ENCODE measurements around the gene CCM2. TPM values are rescaled to one million over a fixed set of nuclear protein-coding genes. Genes with fewer than 3 reads are reported as not detected.

Gene CCM2
- total and polyA plus RNA-seq, 2 of the 8 experiments (the other 6 are each of a cell fraction or from before 2014, with no cell fraction given) = 31.6 to 41.2 TPM

GRCh38 chr7:45084336-45084735 is 84.3 kb downstream of the CCM2 start:
- no peak for FAIRE-seq
- Histone ChIP-seq H4K8ac (ENCODE audit: extremely low read depth, insufficient read depth, low read length) (no peak overlapping the region), H3K79me2 (ENCODE audit: control insufficient read depth in 1 of 2, insufficient read depth in 2 of 2, low read length in 2 of 2) (no peaks in the 10 kb centered on the region), H4K91ac (replicated peaks; ENCODE audit: insufficient read length, low read length) (no peak overlapping the region), H4K5ac (ENCODE audit: insufficient read length, low read depth, low read length) (no peak overlapping the region), H3K23me2 (ENCODE audit: low read depth, low read length) (peaks cover 2% of the 10 kb centered on the region; the same call in 1 of the 2 replicates), H3K18ac (ENCODE audit: extremely low read depth, low read length) (no peak overlapping the region), H3K4me2 (ENCODE audit: insufficient read depth in 1 of 2, low read depth in 2 of 2, low read length in 2 of 2) (no peak overlapping the region), H3K4ac (replicated peaks; ENCODE audit: insufficient read length, low read depth, low read length) (no peak overlapping the region), H2BK20ac (ENCODE audit: low read length) (no peak overlapping the region), H3K4me3 (ENCODE audit: extremely low read depth in 1 of 4, insufficient read depth in 2 of 4, low read depth in 3 of 4, low read length in 4 of 4) (no peak overlapping the region), H4K20me1 (replicated peaks in 1 of 2; ENCODE audit: control insufficient read depth in 1 of 2, insufficient read depth in 2 of 2, low read length in 2 of 2) (no peaks in the 10 kb centered on the region), H2BK12ac (ENCODE audit: low read depth, low read length) (no peak overlapping the region), H3K9me3 (ENCODE audit: insufficient read depth in 2 of 2, low read depth in 1 of 2, low read length in 1 of 2) (no peaks in the 10 kb centered on the region), H2AK5ac (ENCODE audit: low read depth, low read length) (no peak overlapping the region), H3K79me1 (ENCODE audit: low read depth, low read length) (no peaks in the 10 kb centered on the region), H3K14ac (ENCODE audit: insufficient read length) (no peak overlapping the region), H3K23ac (ENCODE audit: insufficient read length) (no peak overlapping the region), H3K36me3 (ENCODE audit: control insufficient read depth in 2 of 4, insufficient read depth in 4 of 4, low read length in 3 of 4) (no peaks in the 10 kb centered on the region), H2AFZ (ENCODE audit: low read length) (no peak overlapping the region), H3K27ac (ENCODE audit: low read depth, low read length) (no peak overlapping the region), H2BK5ac (ENCODE audit: low read depth, low read length) (no peak overlapping the region), H3K9ac (replicated peaks in 1 of 4; ENCODE audit: extremely low read depth in 1 of 4, low read depth in 3 of 4, low read length in 3 of 4) (no peak overlapping the region), H3K56ac (replicated peaks; ENCODE audit: insufficient read length, low read depth, low read length) (no peak overlapping the region), H3K27me3 (replicated peaks in 1 of 4; ENCODE audit: control insufficient read depth in 3 of 4, extremely low read depth in 1 of 4, insufficient read depth in 3 of 4, low read length in 3 of 4) (peaks cover 0 to 15% (median 9%) of the 10 kb centered on the region in 4 experiments; a peak in 5 of 7 replicates), H2BK15ac (ENCODE audit: low read length) (no peak overlapping the region), H3K4me1 (replicated peaks in 1 of 4; ENCODE audit: control insufficient read depth in 3 of 4, insufficient read depth in 4 of 4, low read length in 3 of 4) (peaks cover 0 to 7% (median 2%) of the 10 kb centered on the region in 4 experiments; a peak in 2 of 7 replicates), H2BK120ac (replicated peaks; ENCODE audit: low read depth, low read length) (no peak overlapping the region)
- ChIA-PET POLR2A (ENCODE audit: partially characterized antibody) (no interaction called here), CTCF (ENCODE audit: partially characterized antibody) (no interaction called here)
- 91% methylated on average over 5 of the region's 5 CpGs; no CpG with 5 or more reads in 1 of the 2 experiments for WGBS, 2 experiments (ENCODE audit: extremely low coverage in 1 of 2, insufficient coverage in 1 of 2, insufficient read length in 1 of 2, insufficient replicate concordance in 2 of 2, low coverage in 1 of 2, low lambda C conversion rate in 2 of 2, missing lambda C conversion rate in 1 of 2)
- no peak for DNase-seq (ENCODE audit: low read depth in 1 of 2, low spot score in 2 of 2)
- no peak for TF ChIP-seq CREB1 (IDR thresholded peaks at IDR 0.05)
- TF ChIP-seq RXRA (IDR thresholded peaks at IDR 0.05; ENCODE audit: insufficient read depth, low read depth, low read length) = no peak
- TF ChIP-seq CBX8 (IDR thresholded peaks at IDR 0.05; ENCODE audit: borderline replicate concordance, low read depth, low read length) = no peak
- TF ChIP-seq MAX (IDR thresholded peaks at IDR 0.05) = no peak
- no peak for TF ChIP-seq FOSL1 (IDR thresholded peaks at IDR 0.05; ENCODE audit: insufficient read depth, low read depth, low read length)
- no peak for TF ChIP-seq SIX5 (IDR thresholded peaks at IDR 0.05; ENCODE audit: low read depth, low read length)
- TF ChIP-seq BRCA1 (IDR thresholded peaks at IDR 0.05; ENCODE audit: low read depth, low read length) = no peak
- TF ChIP-seq SRF (IDR thresholded peaks at IDR 0.05; ENCODE audit: low read depth, low read length) = no peak
- TF ChIP-seq SP4 (IDR thresholded peaks at IDR 0.05; ENCODE audit: low read length) = no peak
- TF ChIP-seq GABPA (IDR thresholded peaks at IDR 0.05; ENCODE audit: borderline replicate concordance, insufficient read depth, low read length) = no peak
- TF ChIP-seq CEBPB (IDR thresholded peaks at IDR 0.05; ENCODE audit: low read depth, low read length) = no peak
- no peak for TF ChIP-seq PHF8 (conservative IDR thresholded peaks at IDR 0.05; ENCODE audit: low read depth, low read length)
- TF ChIP-seq EP300 (IDR thresholded peaks at IDR 0.05; ENCODE audit: borderline replicate concordance in 1 of 2, low read depth in 2 of 2, low read length in 2 of 2) = no peak
- no peak for TF ChIP-seq HDAC6 (IDR thresholded peaks at IDR 0.05; ENCODE audit: low read depth, low read length)
- TF ChIP-seq SIRT6 (IDR thresholded peaks at IDR 0.05; ENCODE audit: low read length) = no peak

All from H1 (cell line).